ENCODE data around the gene REXO4. TPM values are rescaled to one million over a fixed set of nuclear protein-coding genes. Genes with fewer than 3 reads are reported as not detected.
A peak's percentile ranks its signal among the peaks of the same experiment; 100 is the strongest.

The REXO4 gene
- total and polyA plus RNA-seq, 9 of the 15 experiments (the other 6 are each of a cell fraction or from before 2014, with no cell fraction given), result 3.4 to 72.9 (median 31.1) TPM

DNA sequence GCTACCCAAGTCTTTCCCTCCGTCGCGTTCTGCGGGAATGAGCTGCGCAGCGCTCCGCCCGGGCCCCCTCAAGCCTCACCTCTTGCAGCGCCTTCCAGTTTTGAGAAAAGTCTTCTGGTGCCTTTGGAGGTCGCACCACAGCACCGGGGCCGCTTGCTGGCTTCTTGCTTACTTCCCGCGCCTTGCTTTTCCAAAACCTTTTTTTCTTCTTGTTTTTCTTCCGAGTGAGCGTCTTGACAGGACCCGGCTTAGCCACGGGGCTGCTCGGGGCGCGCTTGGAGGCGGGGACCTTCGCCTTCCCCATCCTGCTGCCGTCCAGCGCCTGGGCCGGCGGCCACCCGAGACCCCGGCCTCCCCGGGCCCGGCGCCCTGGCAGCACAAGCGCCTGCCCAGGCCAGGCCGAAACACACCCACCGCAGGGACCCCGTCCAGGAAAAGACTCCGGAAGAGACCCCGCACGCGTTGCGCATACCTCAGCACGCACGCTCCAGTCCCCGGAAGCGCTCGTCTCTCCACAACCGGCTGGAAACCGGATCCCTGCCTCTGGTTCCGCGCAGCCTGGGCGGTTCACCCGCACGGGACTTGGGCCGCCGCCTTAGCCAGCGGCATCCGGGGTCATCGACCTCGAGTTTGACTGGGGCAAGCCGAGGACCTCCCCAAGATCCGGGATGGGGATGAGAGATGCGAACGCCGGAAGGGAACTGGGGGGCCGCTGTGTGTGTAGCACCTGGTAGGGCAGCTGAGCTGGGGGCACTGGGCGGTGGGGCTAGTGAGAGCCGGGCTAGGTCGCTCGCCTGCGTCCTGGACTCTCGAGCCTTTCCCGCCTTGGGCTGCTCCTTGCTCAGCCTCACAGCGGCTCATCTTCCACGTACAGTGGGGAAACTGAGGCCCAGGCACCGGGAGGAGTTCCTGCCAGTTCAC, at the start of gene REXO4 (continued):
- TF ChIP-seq, protein P1, sequence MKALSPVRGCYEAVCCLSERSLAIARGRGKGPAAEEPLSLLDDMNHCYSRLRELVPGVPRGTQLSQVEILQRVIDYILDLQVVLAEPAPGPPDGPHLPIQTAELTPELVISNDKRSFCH (CRISPR knock-in tag; IDR thresholded peaks at IDR 0.05), result no peak
- TF ChIP-seq, protein P1 (tag; IDR thresholded peaks at IDR 0.05), result peak; percentile 91
- no peak for TF ChIP-seq ZNF445 (CRISPR knock-in tag; IDR thresholded peaks at IDR 0.05; ENCODE audit: low read depth)
- TF ChIP-seq MAZ (CRISPR knock-in tag; conservative IDR thresholded peaks at IDR 0.05 in 1 of 2, IDR thresholded peaks at IDR 0.05 in 1 of 2), result peak; percentile 93 to 95
- TF ChIP-seq ZNF717 (CRISPR knock-in tag; IDR thresholded peaks at IDR 0.05), result no peak
- no peak for TF ChIP-seq PRPF4 (IDR thresholded peaks at IDR 0.05; ENCODE audit: insufficient read depth, low read depth, low read length, poor library complexity, severe bottlenecking)
- no peak for TF ChIP-seq MLX (CRISPR knock-in tag; conservative IDR thresholded peaks at IDR 0.05)
- TF ChIP-seq PHB (CRISPR knock-in tag; IDR thresholded peaks at IDR 0.05), result no peak
- TF ChIP-seq ZEB2 (IDR thresholded peaks at IDR 0.05), result peak; percentile 100
- TF ChIP-seq, protein P2, sequence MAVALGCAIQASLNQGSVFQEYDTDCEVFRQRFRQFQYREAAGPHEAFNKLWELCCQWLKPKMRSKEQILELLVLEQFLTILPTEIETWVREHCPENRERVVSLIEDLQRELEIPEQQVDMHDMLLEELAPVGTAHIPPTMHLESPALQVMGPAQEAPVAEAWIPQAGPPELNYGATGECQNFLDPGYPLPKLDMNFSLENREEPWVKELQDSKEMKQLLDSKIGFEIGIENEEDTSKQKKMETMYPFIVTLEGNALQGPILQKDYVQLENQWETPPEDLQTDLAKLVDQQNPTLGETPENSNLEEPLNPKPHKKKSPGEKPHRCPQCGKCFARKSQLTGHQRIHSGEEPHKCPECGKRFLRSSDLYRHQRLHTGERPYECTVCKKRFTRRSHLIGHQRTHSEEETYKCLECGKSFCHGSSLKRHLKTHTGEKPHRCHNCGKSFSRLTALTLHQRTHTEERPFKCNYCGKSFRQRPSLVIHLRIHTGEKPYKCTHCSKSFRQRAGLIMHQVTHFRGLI (CRISPR knock-in tag; IDR thresholded peaks at IDR 0.05), result no peak
- TF ChIP-seq SMAD3 (CRISPR knock-in tag; conservative IDR thresholded peaks at IDR 0.05), result no peak
- TF ChIP-seq NCOA2 (IDR thresholded peaks at IDR 0.05; ENCODE audit: partially characterized antibody in 2 of 2), result no peak
- TF ChIP-seq, protein P3, sequence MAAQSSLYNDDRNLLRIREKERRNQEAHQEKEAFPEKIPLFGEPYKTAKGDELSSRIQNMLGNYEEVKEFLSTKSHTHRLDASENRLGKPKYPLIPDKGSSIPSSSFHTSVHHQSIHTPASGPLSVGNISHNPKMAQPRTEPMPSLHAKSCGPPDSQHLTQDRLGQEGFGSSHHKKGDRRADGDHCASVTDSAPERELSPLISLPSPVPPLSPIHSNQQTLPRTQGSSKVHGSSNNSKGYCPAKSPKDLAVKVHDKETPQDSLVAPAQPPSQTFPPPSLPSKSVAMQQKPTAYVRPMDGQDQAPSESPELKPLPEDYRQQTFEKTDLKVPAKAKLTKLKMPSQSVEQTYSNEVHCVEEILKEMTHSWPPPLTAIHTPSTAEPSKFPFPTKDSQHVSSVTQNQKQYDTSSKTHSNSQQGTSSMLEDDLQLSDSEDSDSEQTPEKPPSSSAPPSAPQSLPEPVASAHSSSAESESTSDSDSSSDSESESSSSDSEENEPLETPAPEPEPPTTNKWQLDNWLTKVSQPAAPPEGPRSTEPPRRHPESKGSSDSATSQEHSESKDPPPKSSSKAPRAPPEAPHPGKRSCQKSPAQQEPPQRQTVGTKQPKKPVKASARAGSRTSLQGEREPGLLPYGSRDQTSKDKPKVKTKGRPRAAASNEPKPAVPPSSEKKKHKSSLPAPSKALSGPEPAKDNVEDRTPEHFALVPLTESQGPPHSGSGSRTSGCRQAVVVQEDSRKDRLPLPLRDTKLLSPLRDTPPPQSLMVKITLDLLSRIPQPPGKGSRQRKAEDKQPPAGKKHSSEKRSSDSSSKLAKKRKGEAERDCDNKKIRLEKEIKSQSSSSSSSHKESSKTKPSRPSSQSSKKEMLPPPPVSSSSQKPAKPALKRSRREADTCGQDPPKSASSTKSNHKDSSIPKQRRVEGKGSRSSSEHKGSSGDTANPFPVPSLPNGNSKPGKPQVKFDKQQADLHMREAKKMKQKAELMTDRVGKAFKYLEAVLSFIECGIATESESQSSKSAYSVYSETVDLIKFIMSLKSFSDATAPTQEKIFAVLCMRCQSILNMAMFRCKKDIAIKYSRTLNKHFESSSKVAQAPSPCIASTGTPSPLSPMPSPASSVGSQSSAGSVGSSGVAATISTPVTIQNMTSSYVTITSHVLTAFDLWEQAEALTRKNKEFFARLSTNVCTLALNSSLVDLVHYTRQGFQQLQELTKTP (IDR thresholded peaks at IDR 0.05; ENCODE audit: low read depth in 1 of 2, partially characterized antibody in 2 of 2), result peak in 1 of 2 experiments; percentile 84
- no peak for TF ChIP-seq ZNF780A (CRISPR knock-in tag; IDR thresholded peaks at IDR 0.05)
- no peak for TF ChIP-seq MCM7 (IDR thresholded peaks at IDR 0.05)
